H9 (cell line): ENCODE results near the gene HYAL3. TPM values are rescaled to one million over a fixed set of nuclear protein-coding genes. Genes with fewer than 3 reads are reported as not detected.

Source experiments
- DNase-seq: peaks from one replicate; pipeline ENCODE4 v3.0.0-alpha.2; 2017
- H2AFZ ChIP-seq: one replicate; pipeline ENCODE4 v1.6.1; 2013; ENCODE audit warnings: mild to moderate bottlenecking, low read length, control low read depth, moderate library complexity
- H2AK5ac ChIP-seq: 2 replicates; pipeline ENCODE4 v1.6.1; 2013; ENCODE audit warnings: low read length, control low read depth, mixed read lengths; ENCODE audit not compliant: insufficient read length
- H2BK120ac ChIP-seq: one replicate; pipeline ENCODE4 v1.6.1; 2013; ENCODE audit warnings: low read depth, mild to moderate bottlenecking, low read length, control low read depth, inconsistent platforms; ENCODE audit not compliant: poor library complexity, severe bottlenecking
- H2BK12ac ChIP-seq: 2 replicates; pipeline ENCODE4 v1.6.1; 2013; ENCODE audit warnings: low read length, control low read depth, mixed read lengths, low read depth; ENCODE audit not compliant: insufficient read length
- H2BK15ac ChIP-seq: 2 replicates; pipeline ENCODE4 v1.6.1; 2013; ENCODE audit warnings: low read depth, low read length, control low read depth
- H2BK20ac ChIP-seq: one replicate; pipeline ENCODE4 v1.6.1; 2013; ENCODE audit warnings: low read depth, mild to moderate bottlenecking, low read length, control low read depth, inconsistent platforms; ENCODE audit not compliant: poor library complexity, severe bottlenecking
- H2BK5ac ChIP-seq: 2 replicates; pipeline ENCODE4 v1.6.1; 2013; ENCODE audit warnings: low read length, control low read depth, mixed read lengths; ENCODE audit not compliant: insufficient read length
- H3K14ac ChIP-seq: 2 replicates; pipeline ENCODE4 v1.6.1; 2013; ENCODE audit warnings: low read length, control low read depth; ENCODE audit not compliant: insufficient read depth
- H3K18ac ChIP-seq: 2 replicates; pipeline ENCODE4 v1.6.1; 2013; ENCODE audit warnings: low read depth, mild to moderate bottlenecking, mixed read lengths, low read length, control low read depth; ENCODE audit not compliant: insufficient read length
- H3K23ac ChIP-seq: 2 replicates; pipeline ENCODE4 v1.6.1; 2013; ENCODE audit warnings: low read length, control low read depth, mixed read lengths, low read depth; ENCODE audit not compliant: insufficient read length
- H3K23me2 ChIP-seq: 2 replicates; pipeline ENCODE4 v1.6.1; 2013; ENCODE audit warnings: low read depth, mild to moderate bottlenecking, mixed read lengths, low read length, control low read depth; ENCODE audit not compliant: insufficient read length, poor library complexity, severe bottlenecking
- H3K27ac ChIP-seq: 2 replicates; pipeline ENCODE4 v1.5.1; 2013; ENCODE audit warnings: low read length, control low read depth, mixed read lengths, low read depth; ENCODE audit not compliant: insufficient read length
- H3K27me3 ChIP-seq: 2 replicates; pipeline ENCODE4 v1.6.1; 2013; ENCODE audit warnings: low read length, control low read depth, inconsistent platforms; ENCODE audit not compliant: insufficient read depth
- H3K4ac ChIP-seq: 2 replicates; pipeline ENCODE4 v1.6.1; 2013; ENCODE audit warnings: low read depth, mild to moderate bottlenecking, control low read depth, inconsistent platforms, low read length, moderate library complexity
- H3K4me1 ChIP-seq: 2 replicates; pipeline ENCODE4 v1.6.1; 2013; ENCODE audit warnings: low read length, control low read depth, inconsistent platforms; ENCODE audit not compliant: insufficient read depth
- H3K4me2 ChIP-seq: 2 replicates; pipeline ENCODE4 v1.6.1; 2013; ENCODE audit warnings: low read length, control low read depth, mixed read lengths; ENCODE audit not compliant: insufficient read length, insufficient read depth
- H3K56ac ChIP-seq: 2 replicates; pipeline ENCODE4 v1.6.1; 2013; ENCODE audit warnings: low read depth, mild to moderate bottlenecking, mixed read lengths, low read length, control low read depth; ENCODE audit not compliant: insufficient read length
- H3K79me1 ChIP-seq: 2 replicates; pipeline ENCODE4 v1.6.1; 2013; ENCODE audit warnings: low read depth, mild to moderate bottlenecking, moderate library complexity, low read length, control low read depth, inconsistent platforms; ENCODE audit not compliant: insufficient read depth, poor library complexity, severe bottlenecking
- H3K79me2 ChIP-seq: 2 replicates; pipeline ENCODE4 v1.6.1; 2013; ENCODE audit warnings: low read length, control low read depth, inconsistent platforms; ENCODE audit not compliant: insufficient read depth
- H3K9ac ChIP-seq: 2 replicates; pipeline ENCODE4 v1.6.1; 2013; ENCODE audit warnings: low read length, control low read depth, mixed read lengths; ENCODE audit not compliant: insufficient read length; ENCODE audit errors: extremely low read depth
- H3K9me3 ChIP-seq: one replicate; pipeline ENCODE4 v1.6.1; 2013; ENCODE audit warnings: low read depth, low read length, inconsistent platforms; ENCODE audit not compliant: control insufficient read depth
- H3T11ph ChIP-seq: one replicate; pipeline ENCODE4 v1.6.1; 2013; ENCODE audit warnings: mild to moderate bottlenecking, low read length, control low read depth, inconsistent platforms
- H4K20me1 ChIP-seq: one replicate; pipeline ENCODE4 v1.6.1; 2013; ENCODE audit not compliant: control insufficient read depth, insufficient read length, insufficient read depth
- H4K5ac ChIP-seq: 2 replicates; pipeline ENCODE4 v1.6.1; 2013; ENCODE audit warnings: low read depth, mild to moderate bottlenecking, mixed read lengths, low read length, control low read depth; ENCODE audit not compliant: insufficient read length
- H4K8ac ChIP-seq: replicated peaks from 2 replicates; pipeline ENCODE4 v1.6.1; 2013; ENCODE audit warnings: low read length, control low read depth, mixed read lengths, low read depth; ENCODE audit not compliant: insufficient read length
- H4K91ac ChIP-seq: 2 replicates; pipeline ENCODE4 v1.6.1; 2013; ENCODE audit warnings: low read depth, mild to moderate bottlenecking, moderate library complexity, mixed read lengths, low read length, control low read depth; ENCODE audit not compliant: insufficient read length
- H3K27ac Mint-ChIP-seq, 3 experiments: 2 replicates in 2 of 3; 3 replicates in 1 of 3; pipeline ENCODE4 v1.8.0; 2020 to 2021; ENCODE audit warnings: mixed read lengths in 3 of 3, mild to moderate bottlenecking in 1 of 3, moderate library complexity in 1 of 3
- H3K27me3 Mint-ChIP-seq: 2 replicates; pipeline ENCODE4 v1.8.0; 2021; ENCODE audit warnings: low read depth, mild to moderate bottlenecking, moderate library complexity, mixed read lengths
- H3K36me3 Mint-ChIP-seq, 3 experiments: 2 replicates in 2 of 3; 3 replicates in 1 of 3; pipeline ENCODE4 v1.8.0; 2020 to 2021; ENCODE audit warnings: low read depth in 3 of 3, mixed read lengths in 3 of 3; ENCODE audit not compliant: insufficient read depth in 1 of 3
- H3K4me1 Mint-ChIP-seq, 2 experiments: 2 replicates each; pipeline ENCODE4 v1.8.0; 2020; ENCODE audit warnings: mixed read lengths in 2 of 2
- H3K4me3 Mint-ChIP-seq, 2 experiments: 2 replicates in 1 of 2; 3 replicates in 1 of 2; pipeline ENCODE4 v1.8.0; 2020 to 2021; ENCODE audit warnings: mild to moderate bottlenecking in 2 of 2, mixed read lengths in 2 of 2, moderate library complexity in 1 of 2
- H3K9me3 Mint-ChIP-seq, 2 experiments: 2 replicates in 1 of 2; 3 replicates in 1 of 2; pipeline ENCODE4 v1.8.0; 2020; ENCODE audit warnings: mild to moderate bottlenecking in 2 of 2, mixed read lengths in 2 of 2, moderate library complexity in 1 of 2
- CTCF ChIP-seq: fragments of 200-600 bp; sonication (generic); conservative IDR thresholded peaks from 3 replicates; pipeline ENCODE4 v1.8.0; 2021; ENCODE audit warnings: antibody characterized with exemption, mild to moderate bottlenecking
- WGBS: extraction: QIAGEN DNeasy Blood & Tissue Kit; methylation state at CpG from one replicate; pipeline ENCODE4 v1.1.7; 2013; ENCODE audit warnings: missing lambda C conversion rate, low lambda C conversion rate, mixed read lengths; ENCODE audit not compliant: insufficient read length; ENCODE audit errors: extremely low coverage; 5-methylcytosine and 5-hydroxymethylcytosine counted together
- total RNA-seq: library from RNA; stranded (reverse); gene quantifications from 2 replicates; pipeline ENCODE4 v1.2.1, GENCODE V29; 2021

HYAL3 gene
- total RNA-seq, 1 experiment from 2014 or later = 3.1 TPM

GRCh38 chr3:50319894-50320625, 20.9 kb upstream of the HYAL3 start:
- no peak overlapping the region for H3K56ac ChIP-seq
- H4K8ac ChIP-seq = no peak overlapping the region
- H2BK12ac ChIP-seq = no peak overlapping the region
- H3K79me1 ChIP-seq = no peaks in the 10 kb centered on the region
- no peak overlapping the region for H2BK15ac ChIP-seq
- H3K9me3 ChIP-seq = no peaks in the 10 kb centered on the region
- Mint-ChIP-seq H3K27ac (peak overlapping the region in 2 of 3 experiments; percentile 92 to 93; a peak in 3 of 7 replicates), H3K4me3 (peak overlapping the region; percentile 85 to 97), H3K36me3 (peaks cover 42 to 59% (median 46%) of the 10 kb centered on the region in 3 experiments), H3K9me3 (no peaks in the 10 kb centered on the region), H3K27me3 (no peaks in the 10 kb centered on the region), H3K4me1 (peaks cover 27 to 42% of the 10 kb centered on the region in 2 experiments)
- no peak overlapping the region for H3T11ph ChIP-seq
- H3K23ac ChIP-seq = no peak overlapping the region
- H3K9ac ChIP-seq = peak overlapping the region; percentile 72
- H3K27ac ChIP-seq = no peak overlapping the region
- H4K5ac ChIP-seq = no peak overlapping the region
- no peak overlapping the region for H3K14ac ChIP-seq
- H2AK5ac ChIP-seq = no peak overlapping the region
- H3K18ac ChIP-seq = no peak overlapping the region
- peak overlapping the region; percentile 83 for H3K4me2 ChIP-seq
- peaks cover 5% of the 10 kb centered on the region; the same call in 1 of the 2 replicates for H3K79me2 ChIP-seq
- no peak overlapping the region for H2AFZ ChIP-seq
- WGBS = no CpG with 5 or more reads among the region's 29 CpGs
- no peak for DNase-seq
- H4K20me1 ChIP-seq = no peaks in the 10 kb centered on the region
- H2BK20ac ChIP-seq = no peak overlapping the region
- H4K91ac ChIP-seq = no peak overlapping the region
- no peak for TF ChIP-seq CTCF
- H3K4ac ChIP-seq = no peak overlapping the region
- no peak overlapping the region for H2BK5ac ChIP-seq
- no peaks in the 10 kb centered on the region for H3K27me3 ChIP-seq
- H3K23me2 ChIP-seq = peaks cover 15% of the 10 kb centered on the region
- peaks cover 6% of the 10 kb centered on the region; the same call in 1 of the 2 replicates for H3K4me1 ChIP-seq
- H2BK120ac ChIP-seq = no peak overlapping the region
